ENCODE data around the gene DEF6. TPM values are rescaled to one million over a fixed set of nuclear protein-coding genes. Genes with fewer than 3 reads are reported as not detected.
"Not testable (repeated sequence)": the region's sequence is repeated elsewhere in the genome, so short reads cannot be mapped to it uniquely, and the experiment has no call there.

DEF6 gene
- total RNA-seq, 1 experiment from 2014 or later, result 0.06 TPM

GRCh38 chr6:35309611-35310264 lies 12.1 kb downstream of the DEF6 start:
- DNase-seq (ENCODE audit: low read depth), result no peak

GRCh38 chr6:35310265-35310831 lies 12.7 kb downstream of the DEF6 start:
- DNase-seq (ENCODE audit: low read depth), result no peak

GRCh38 chr6:35311390-35312075 lies 13.9 kb downstream of the DEF6 start:
- DNase-seq (ENCODE audit: low read depth), result no peak

- no peak for DNase-seq (ENCODE audit: low read depth)
These were observed 14.6 kb downstream of the DEF6 start for GRCh38 chr6:35312076-35312800.

- no peak for DNase-seq (ENCODE audit: low read depth)
These were observed 15.2 kb downstream of the DEF6 start for GRCh38 chr6:35312807-35313206.

- no peak for DNase-seq (ENCODE audit: low read depth)
These were observed 20.0 kb downstream of the DEF6 start for GRCh38 chr6:35317483-35318195.

- peak; percentile 85 for DNase-seq (ENCODE audit: low read depth)
These were observed 20.9 kb downstream of the DEF6 start for GRCh38 chr6:35318196-35319171.

- no peak for DNase-seq (ENCODE audit: low read depth)
These were observed 21.9 kb downstream of the DEF6 start for GRCh38 chr6:35319346-35320030.

GRCh38 chr6:35320031-35320410 lies 22.4 kb downstream of the DEF6 start:
- no peak for DNase-seq (ENCODE audit: low read depth)

GRCh38 chr6:35321091-35321490 lies 23.5 kb downstream of the DEF6 start:
- DNase-seq (ENCODE audit: low read depth), result no peak

- peak; percentile 35 for DNase-seq (ENCODE audit: low read depth)
These were observed 29.9 kb downstream of the DEF6 start for GRCh38 chr6:35327349-35328027.

- DNase-seq (ENCODE audit: low read depth), result no peak
These were observed 30.6 kb downstream of the DEF6 start for GRCh38 chr6:35328108-35328723.

- not testable (repeated sequence) for DNase-seq (ENCODE audit: low read depth)
These were observed 31.3 kb downstream of the DEF6 start for GRCh38 chr6:35328965-35329364.

- no peak for DNase-seq (ENCODE audit: low read depth)
These were observed 33.0 kb downstream of the DEF6 start for GRCh38 chr6:35330541-35331119.

GRCh38 chr6:35332074-35332887 lies 34.7 kb downstream of the DEF6 start:
- not testable (repeated sequence) for DNase-seq (ENCODE audit: low read depth)

GRCh38 chr6:35341557-35341956 lies 43.9 kb downstream of the DEF6 start:
- DNase-seq (ENCODE audit: low read depth), result no peak

- DNase-seq (ENCODE audit: low read depth), result peak; percentile 93
These were observed 44.9 kb downstream of the DEF6 start, which contains the start of gene PPARD for GRCh38 chr6:35342258-35343091. TSS of gene PPARD (plus strand) at chr6:35342558. CDS start at chr6:35411088, 68,530 bp downstream.

Measured in LHCN-M2 (cell line).